HCT116 (cell line): Measurements from ENCODE around the gene RBFOX2. TPM values are rescaled to one million over a fixed set of nuclear protein-coding genes. Genes with fewer than 3 reads are reported as not detected.

Experiments
- ATAC-seq: fragments of 200-7000 bp; cut with Tn5 transposase; 2 replicates; pipeline ENCODE4 v1.9.1; 2020; ENCODE audit warnings: mild to moderate bottlenecking, moderate library complexity
- BruUV-seq: library from RNA; stranded (reverse); fragments of 400-500 nt; replicated peaks from 2 replicates; lab custom pipeline; 2021; lab: Mats Ljungman, UMichigan
- CTCF ChIA-PET: fragments of 300-600 bp; sonication (Branson Sonifier 250); formaldehyde crosslinking; loops from one replicate; lab custom pipeline; 2021; ENCODE audit warnings: antibody characterized with exemption; lab: Charles Lee
- POLR2A ChIA-PET: fragments of 300-600, 350-600 bp; sonication (Branson Sonifier 250); formaldehyde crosslinking; loops from one replicate; lab custom pipeline; 2021; ENCODE audit warnings: antibody characterized with exemption; lab: Charles Lee
- RAD21 ChIA-PET, 2 experiments: fragments of 300-600 bp; sonication (Branson Sonifier 250); formaldehyde crosslinking; loops; one replicate each; lab custom pipeline; 2023; ENCODE audit warnings: low total read pairs in 2 of 2; ENCODE audit not compliant: uncharacterized antibody in 2 of 2, unreplicated experiment in 2 of 2, low non-redundant PET in 1 of 2; lab: Charles Lee
- DNase-seq: peaks from one replicate; pipeline ENCODE4 v3.0.0-alpha.2; 2010; ENCODE audit warnings: low read depth, low spot score
- H2AFZ ChIP-seq: fragments of 200-600 bp; shearing (Covaris generic), sonication (generic); 2 replicates; pipeline ENCODE4 v1.6.1; 2017; ENCODE audit warnings: low read depth, mixed run types, mixed read lengths, antibody characterized with exemption, low read length; ENCODE audit not compliant: poor library complexity, severe bottlenecking
- H3K27ac ChIP-seq: 2 replicates; pipeline ENCODE4 v1.5.1; 2012; ENCODE audit warnings: low read depth, low read length
- H3K27me3 ChIP-seq: fragments of 200-600 bp; sonication (generic); 2 replicates; pipeline ENCODE4 v1.6.1; 2016; ENCODE audit warnings: mixed run types, low read length, mixed read lengths; ENCODE audit not compliant: insufficient read depth
- H3K36me3 ChIP-seq, 2 experiments: fragments of 200-500 bp in 1 of 2; fragments of 200-600 bp in 1 of 2; sonication (Bioruptor generic) in 1 of 2; sonication (generic) in 1 of 2; 2 replicates each; pipeline versions ENCODE4 v1.5.1 to v1.6.1; 2014 to 2016; ENCODE audit warnings: low read length in 2 of 2, inconsistent platforms in 1 of 2, mixed read lengths in 1 of 2, mixed run types in 1 of 2; ENCODE audit not compliant: insufficient read depth in 2 of 2, control insufficient read depth in 1 of 2
- H3K4me1 ChIP-seq, 2 experiments: fragments of 200-600 bp in 1 of 2; sonication (generic) in 1 of 2; 2 replicates each; pipeline versions ENCODE4 v1.5.1 to v1.6.1; 2012 to 2017; ENCODE audit warnings: low read length in 2 of 2, inconsistent platforms in 1 of 2, mild to moderate bottlenecking in 1 of 2, mixed read lengths in 1 of 2, mixed run types in 1 of 2, moderate library complexity in 1 of 2; ENCODE audit not compliant: insufficient read depth in 2 of 2, control insufficient read depth in 1 of 2
- H3K4me2 ChIP-seq: fragments of 200-600 bp; sonication (generic); 2 replicates; pipeline ENCODE4 v1.6.1; 2017; ENCODE audit warnings: mixed run types, low read length, mixed read lengths
- H3K4me3 ChIP-seq, 2 experiments: fragments of 200-600 bp in 1 of 2; sonication (generic) in 1 of 2; replicated peaks in 1 of 2; 2 replicates each; pipeline ENCODE4 v1.5.1; 2011 to 2016; ENCODE audit warnings: low read length in 2 of 2, control low read depth in 1 of 2, low read depth in 1 of 2, mild to moderate bottlenecking in 1 of 2, mixed read lengths in 1 of 2, mixed run types in 1 of 2
- H3K79me2 ChIP-seq: fragments of 200-600 bp; sonication (generic); 2 replicates; pipeline ENCODE4 v1.6.1; 2017; ENCODE audit warnings: mild to moderate bottlenecking, mixed run types, low read length, moderate library complexity, mixed read lengths; ENCODE audit not compliant: insufficient read depth
- H3K9ac ChIP-seq: fragments of 200-600 bp; sonication (generic); 2 replicates; pipeline ENCODE4 v1.6.1; 2016; ENCODE audit warnings: low read length, mixed read lengths
- H3K9me2 ChIP-seq: fragments of 200-600 bp; sonication (generic), shearing (Covaris generic); 2 replicates; pipeline ENCODE4 v1.6.1; 2017; ENCODE audit warnings: mixed run types, mild to moderate bottlenecking, moderate library complexity; ENCODE audit not compliant: insufficient read depth
- H3K9me3 ChIP-seq, 2 experiments: fragments of 200-500 bp in 1 of 2; fragments of 200-600 bp in 1 of 2; sonication (Bioruptor generic) in 1 of 2; sonication (generic) in 1 of 2; 2 replicates each; pipeline ENCODE4 v1.6.1; 2014 to 2017; ENCODE audit warnings: low read length in 2 of 2, mixed read lengths in 2 of 2, inconsistent platforms in 1 of 2, low read depth in 1 of 2, mild to moderate bottlenecking in 1 of 2, mixed run types in 1 of 2, moderate library complexity in 1 of 2; ENCODE audit not compliant: control insufficient read depth in 1 of 2, insufficient read depth in 1 of 2
- H4K20me1 ChIP-seq: fragments of 200-600 bp; sonication (generic), shearing (Covaris generic); 2 replicates; pipeline ENCODE4 v1.6.1; 2017; ENCODE audit warnings: mixed run types, mild to moderate bottlenecking, moderate library complexity; ENCODE audit not compliant: insufficient read depth
- CBX3 ChIP-seq: IDR thresholded peaks from 2 replicates; pipeline ENCODE4 v1.6.1; 2012; ENCODE audit warnings: low read depth
- CEBPB ChIP-seq: IDR thresholded peaks from 2 replicates; pipeline ENCODE4 v1.6.1; 2012; ENCODE audit warnings: low read depth
- EGR1 ChIP-seq: IDR thresholded peaks from 2 replicates; pipeline ENCODE4 v1.6.1; 2012; ENCODE audit warnings: low read depth
- ELF1 ChIP-seq: IDR thresholded peaks from 2 replicates; pipeline ENCODE4 v1.6.1; 2012; ENCODE audit warnings: low read depth, borderline replicate concordance
- EZH2 ChIP-seq: fragments of 200-600 bp; sonication (generic); IDR thresholded peaks from 2 replicates; pipeline ENCODE4 v1.6.1; 2017; ENCODE audit warnings: antibody characterized with exemption, mixed run types
- EZH2phosphoT487 ChIP-seq: fragments of 200-600 bp; IDR thresholded peaks from 2 replicates; pipeline ENCODE4 v1.6.1; 2018; ENCODE audit warnings: antibody characterized with exemption, borderline replicate concordance
- FOSL1 ChIP-seq: IDR thresholded peaks from 2 replicates; pipeline ENCODE4 v1.6.1; 2012; ENCODE audit warnings: low read depth
- JUND ChIP-seq: IDR thresholded peaks from 2 replicates; pipeline ENCODE4 v1.6.1; 2012
- POLR2AphosphoS5 ChIP-seq: IDR thresholded peaks from 2 replicates; pipeline ENCODE4 v1.6.1; 2011; ENCODE audit warnings: mild to moderate bottlenecking, low read depth, low read length, moderate library complexity
- SRF ChIP-seq: IDR thresholded peaks from 2 replicates; pipeline ENCODE4 v1.6.1; 2012; ENCODE audit warnings: low read depth
- TCF7L2 ChIP-seq: IDR thresholded peaks from 2 replicates; pipeline ENCODE4 v1.7.0; 2011; ENCODE audit warnings: borderline replicate concordance, inconsistent platforms; ENCODE audit not compliant: insufficient read depth, insufficient read length; ENCODE audit errors: extremely low read depth
- YY1 ChIP-seq: IDR thresholded peaks from 2 replicates; pipeline ENCODE4 v1.6.1; 2011; ENCODE audit warnings: low read length, low read depth, moderate library complexity, mild to moderate bottlenecking; ENCODE audit not compliant: insufficient replicate concordance; ENCODE audit errors: extremely low read depth
- ZFX ChIP-seq: fragments of 450-650 bp; IDR thresholded peaks from 2 replicates; pipeline ENCODE4 v1.6.1; 2017
- ZNF274 ChIP-seq: fragments of 200-500 bp; sonication (Bioruptor generic); IDR thresholded peaks from 2 replicates; pipeline ENCODE4 v1.6.1; 2014; ENCODE audit warnings: mild to moderate bottlenecking, low read depth, low read length, inconsistent platforms
- intact Hi-C: fragments of 100-400 bp; cut with micrococcal nuclease; formaldehyde crosslinking; loops from 2 replicates; pipeline ENCODE4 v1.10.0; 2022
- total RNA-seq: library from RNA; stranded (reverse); gene quantifications from one replicate; pipeline ENCODE4 v1.2.1, GENCODE V29; 2021; ENCODE audit not compliant: unreplicated experiment
- TF ChIP-seq, protein P1 (sequence below): IDR thresholded peaks from 2 replicates; pipeline ENCODE4 v1.6.1; 2011; ENCODE audit warnings: mild to moderate bottlenecking, low read length, moderate library complexity; ENCODE audit not compliant: insufficient replicate concordance; ENCODE audit errors: extremely low read depth
- TF ChIP-seq, protein P2 (sequence below): IDR thresholded peaks from 2 replicates; pipeline ENCODE4 v1.6.1; 2012; ENCODE audit warnings: low read depth
- TF ChIP-seq, protein P3 (sequence below): IDR thresholded peaks from 2 replicates; pipeline ENCODE4 v1.6.1; 2012
- TF ChIP-seq, protein P4 (sequence below): IDR thresholded peaks from 2 replicates; pipeline ENCODE4 v1.6.1; 2012

Gene RBFOX2
- total RNA-seq, 1 experiment from 2014 or later, result 83.9 TPM

DNA sequence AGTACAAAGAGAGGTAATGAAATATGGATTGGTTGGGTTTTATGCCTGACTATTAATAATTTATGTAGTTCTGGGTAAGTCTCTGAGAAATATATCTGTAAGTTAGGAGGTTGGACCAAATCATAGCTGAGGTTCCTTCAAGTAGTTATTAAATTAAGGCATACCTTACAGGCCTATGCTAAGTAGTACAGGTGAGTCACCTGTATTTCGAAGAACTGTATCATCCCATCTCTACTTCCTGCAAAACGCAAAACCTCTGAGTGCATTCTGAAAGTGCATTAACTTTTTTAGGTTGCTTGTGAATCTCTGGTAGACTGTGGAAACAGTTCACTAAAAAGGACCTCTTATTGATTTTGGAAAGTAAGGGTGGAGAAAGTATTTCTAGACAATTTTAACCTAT is 273.9 kb downstream of the RBFOX2 start:
- no peaks in the 10 kb centered on the region for H3K27me3 ChIP-seq
- no peak for TF ChIP-seq SRF
- TF ChIP-seq, protein P1, sequence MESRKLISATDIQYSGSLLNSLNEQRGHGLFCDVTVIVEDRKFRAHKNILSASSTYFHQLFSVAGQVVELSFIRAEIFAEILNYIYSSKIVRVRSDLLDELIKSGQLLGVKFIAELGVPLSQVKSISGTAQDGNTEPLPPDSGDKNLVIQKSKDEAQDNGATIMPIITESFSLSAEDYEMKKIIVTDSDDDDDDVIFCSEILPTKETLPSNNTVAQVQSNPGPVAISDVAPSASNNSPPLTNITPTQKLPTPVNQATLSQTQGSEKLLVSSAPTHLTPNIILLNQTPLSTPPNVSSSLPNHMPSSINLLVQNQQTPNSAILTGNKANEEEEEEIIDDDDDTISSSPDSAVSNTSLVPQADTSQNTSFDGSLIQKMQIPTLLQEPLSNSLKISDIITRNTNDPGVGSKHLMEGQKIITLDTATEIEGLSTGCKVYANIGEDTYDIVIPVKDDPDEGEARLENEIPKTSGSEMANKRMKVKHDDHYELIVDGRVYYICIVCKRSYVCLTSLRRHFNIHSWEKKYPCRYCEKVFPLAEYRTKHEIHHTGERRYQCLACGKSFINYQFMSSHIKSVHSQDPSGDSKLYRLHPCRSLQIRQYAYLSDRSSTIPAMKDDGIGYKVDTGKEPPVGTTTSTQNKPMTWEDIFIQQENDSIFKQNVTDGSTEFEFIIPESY, result no peak
- TF ChIP-seq FOSL1, result no peak
- TF ChIP-seq, protein P2, sequence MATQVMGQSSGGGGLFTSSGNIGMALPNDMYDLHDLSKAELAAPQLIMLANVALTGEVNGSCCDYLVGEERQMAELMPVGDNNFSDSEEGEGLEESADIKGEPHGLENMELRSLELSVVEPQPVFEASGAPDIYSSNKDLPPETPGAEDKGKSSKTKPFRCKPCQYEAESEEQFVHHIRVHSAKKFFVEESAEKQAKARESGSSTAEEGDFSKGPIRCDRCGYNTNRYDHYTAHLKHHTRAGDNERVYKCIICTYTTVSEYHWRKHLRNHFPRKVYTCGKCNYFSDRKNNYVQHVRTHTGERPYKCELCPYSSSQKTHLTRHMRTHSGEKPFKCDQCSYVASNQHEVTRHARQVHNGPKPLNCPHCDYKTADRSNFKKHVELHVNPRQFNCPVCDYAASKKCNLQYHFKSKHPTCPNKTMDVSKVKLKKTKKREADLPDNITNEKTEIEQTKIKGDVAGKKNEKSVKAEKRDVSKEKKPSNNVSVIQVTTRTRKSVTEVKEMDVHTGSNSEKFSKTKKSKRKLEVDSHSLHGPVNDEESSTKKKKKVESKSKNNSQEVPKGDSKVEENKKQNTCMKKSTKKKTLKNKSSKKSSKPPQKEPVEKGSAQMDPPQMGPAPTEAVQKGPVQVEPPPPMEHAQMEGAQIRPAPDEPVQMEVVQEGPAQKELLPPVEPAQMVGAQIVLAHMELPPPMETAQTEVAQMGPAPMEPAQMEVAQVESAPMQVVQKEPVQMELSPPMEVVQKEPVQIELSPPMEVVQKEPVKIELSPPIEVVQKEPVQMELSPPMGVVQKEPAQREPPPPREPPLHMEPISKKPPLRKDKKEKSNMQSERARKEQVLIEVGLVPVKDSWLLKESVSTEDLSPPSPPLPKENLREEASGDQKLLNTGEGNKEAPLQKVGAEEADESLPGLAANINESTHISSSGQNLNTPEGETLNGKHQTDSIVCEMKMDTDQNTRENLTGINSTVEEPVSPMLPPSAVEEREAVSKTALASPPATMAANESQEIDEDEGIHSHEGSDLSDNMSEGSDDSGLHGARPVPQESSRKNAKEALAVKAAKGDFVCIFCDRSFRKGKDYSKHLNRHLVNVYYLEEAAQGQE, result no peak
- TF ChIP-seq JUND, result no peak
- no peak for TF ChIP-seq ELF1
- TF ChIP-seq, protein P3, sequence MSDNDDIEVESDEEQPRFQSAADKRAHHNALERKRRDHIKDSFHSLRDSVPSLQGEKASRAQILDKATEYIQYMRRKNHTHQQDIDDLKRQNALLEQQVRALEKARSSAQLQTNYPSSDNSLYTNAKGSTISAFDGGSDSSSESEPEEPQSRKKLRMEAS, result no peak
- TF ChIP-seq EZH2phosphoT487, result no peak
- no peak for TF ChIP-seq POLR2AphosphoS5
- TF ChIP-seq TCF7L2, result no peak
- no peak for TF ChIP-seq EZH2
- TF ChIP-seq EGR1, result no peak
- TF ChIP-seq ZFX, result no peak
- TF ChIP-seq YY1, result no peak
- TF ChIP-seq CEBPB, result no peak
- TF ChIP-seq ZNF274, result no peak
- TF ChIP-seq, protein P4, sequence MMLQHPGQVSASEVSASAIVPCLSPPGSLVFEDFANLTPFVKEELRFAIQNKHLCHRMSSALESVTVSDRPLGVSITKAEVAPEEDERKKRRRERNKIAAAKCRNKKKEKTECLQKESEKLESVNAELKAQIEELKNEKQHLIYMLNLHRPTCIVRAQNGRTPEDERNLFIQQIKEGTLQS, result no peak
- no peak for TF ChIP-seq CBX3
- intact Hi-C loops, result no loop called here
- H3K9ac ChIP-seq, result no peak overlapping the region
- no peak overlapping the region for H3K4me2 ChIP-seq
- H3K27ac ChIP-seq, result no peak overlapping the region
- no peaks in the 10 kb centered on the region for H3K9me3 ChIP-seq
- no peaks in the 10 kb centered on the region for H4K20me1 ChIP-seq
- H3K9me2 ChIP-seq, result no peaks in the 10 kb centered on the region
- no peaks in the 10 kb centered on the region; the same call in 1 of the 2 replicates for H3K79me2 ChIP-seq
- H2AFZ ChIP-seq, result no peak overlapping the region
- BruUV-seq, result no TSS peak
- ChIA-PET POLR2A (no interaction called here), CTCF (no interaction called here), RAD21 (no interaction called here)
- no peaks in the 10 kb centered on the region for H3K4me1 ChIP-seq
- H3K36me3 ChIP-seq, result peaks cover 0 to 7% of the 10 kb centered on the region in 2 experiments
- DNase-seq, result no peak
- no peak for ATAC-seq
- no peak overlapping the region for H3K4me3 ChIP-seq
